Aorta (tissue), 5 donors: ENCODE results near the gene OTOF. TPM values are rescaled to one million over a fixed set of nuclear protein-coding genes. Genes with fewer than 3 reads are reported as not detected.

Experiments used
- ATAC-seq: fragments of 200-7000 bp; cut with Tn5 transposase; one replicate; pipeline ENCODE4 v1.9.1; 2022; ENCODE audit warnings: moderate library complexity; ENCODE audit not compliant: low FRiP score
- DNase-seq, 2 donors: peaks; one replicate each; pipeline ENCODE4 v3.0.0-alpha.2; 2020
- H3K27ac ChIP-seq, 2 donors: one replicate each; pipeline ENCODE4 v1.5.1; 2013; ENCODE audit warnings: low read length in 2 of 2, mild to moderate bottlenecking in 2 of 2, moderate library complexity in 2 of 2, control low read depth in 1 of 2, inconsistent platforms in 1 of 2, low read depth in 1 of 2
- H3K27me3 ChIP-seq, 2 donors: one replicate each; pipeline ENCODE4 v1.6.1; 2013; ENCODE audit warnings: control low read depth in 1 of 2, low read length in 1 of 2, mild to moderate bottlenecking in 1 of 2, moderate library complexity in 1 of 2; ENCODE audit not compliant: insufficient read depth in 2 of 2, control insufficient read depth in 1 of 2
- H3K36me3 ChIP-seq, 2 donors: one replicate each; pipeline ENCODE4 v1.6.1; 2013; ENCODE audit warnings: control low read depth in 1 of 2, low read length in 1 of 2, mild to moderate bottlenecking in 1 of 2; ENCODE audit not compliant: insufficient read depth in 2 of 2, control insufficient read depth in 1 of 2
- H3K4me1 ChIP-seq, 2 donors: one replicate each; pipeline ENCODE4 v1.6.1; 2013; ENCODE audit warnings: low read length in 2 of 2, control low read depth in 1 of 2, mild to moderate bottlenecking in 1 of 2, moderate library complexity in 1 of 2; ENCODE audit not compliant: insufficient read depth in 2 of 2, control insufficient read depth in 1 of 2
- H3K4me3 ChIP-seq, 2 donors: one replicate each; pipeline ENCODE4 v1.5.1; 2013; ENCODE audit warnings: low read length in 2 of 2, control low read depth in 1 of 2, mild to moderate bottlenecking in 1 of 2
- H3K9me3 ChIP-seq: one replicate; pipeline ENCODE4 v1.6.1; 2013; ENCODE audit warnings: mild to moderate bottlenecking, low read length; ENCODE audit not compliant: control insufficient read depth
- WGBS, 2 donors: extraction: QIAGEN DNeasy Blood & Tissue Kit; methylation state at CpG; one replicate each; pipeline ENCODE4 v1.1.7; 2013; 5-methylcytosine and 5-hydroxymethylcytosine counted together
- intact Hi-C, 2 donors: fragments of 100-400 bp; cut with DNase I; formaldehyde crosslinking; loops; one replicate each; pipeline versions ENCODE4 v1.14.2 to v1.15.0; 2022
- polyA plus RNA-seq, 2 donors: library from polyadenylated mRNA; stranded (reverse); fragments of 200-250 nt; gene quantifications; one replicate each; pipeline ENCODE4 v1.2.3, GENCODE V29; 2013
- total RNA-seq, 2 donors: library from RNA; stranded (reverse); fragmentation: NEBNext Ultra II Directional; extraction: Animal tissue kit (Norgen Biotek cat#: 25700); gene quantifications; one replicate each; pipeline ENCODE4 v1.2.1, GENCODE V29; 2021
- donor health status: healthy with polysubstance abuse.
- donor health status: Bipolar disorder and iron deficiency.
- donor health status: DM: no; HTN: no; CAD: no.
- donor health status: DM: no; HTN: no; CAD: no.
- donor health status: DM: yes; HTN: yes; CAD: no.

OTOF gene
- total and polyA plus RNA-seq, 4 donors: 0.06 to 0.24 TPM; not detected in 2

DNA sequence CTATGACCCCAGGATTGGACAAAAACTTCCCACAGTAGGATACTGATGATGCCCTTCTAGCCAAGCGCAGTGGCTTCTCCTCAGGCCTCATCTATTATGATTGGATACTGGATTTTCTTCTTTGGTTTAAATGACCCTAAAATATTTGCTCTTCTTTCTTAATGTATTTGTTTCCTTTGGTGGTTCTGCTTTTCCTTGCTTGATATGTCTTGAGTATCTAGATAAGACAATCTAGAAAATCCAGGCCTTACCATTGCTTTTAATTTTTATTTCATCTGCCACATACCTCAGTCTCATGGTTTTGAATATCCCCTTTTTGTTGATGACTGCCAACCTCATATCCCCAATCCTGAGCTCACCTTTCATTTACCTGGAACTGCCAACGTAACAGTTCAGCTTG is 35.6 kb downstream of the OTOF start:
- DNase-seq (no peak), ATAC-seq (no peak)
- intact Hi-C loops: no loop called here
- no peaks in the 10 kb centered on the region for H3K27me3 ChIP-seq
- no peaks in the 10 kb centered on the region for H3K36me3 ChIP-seq
- no peaks in the 10 kb centered on the region for H3K4me1 ChIP-seq
- no peak overlapping the region for H3K4me3 ChIP-seq
- H3K9me3 ChIP-seq: no peaks in the 10 kb centered on the region
- no peak overlapping the region for H3K27ac ChIP-seq
- 96 to 97% methylated on average over 2 of the region's 2 CpGs for WGBS, 2 donors

DNA sequence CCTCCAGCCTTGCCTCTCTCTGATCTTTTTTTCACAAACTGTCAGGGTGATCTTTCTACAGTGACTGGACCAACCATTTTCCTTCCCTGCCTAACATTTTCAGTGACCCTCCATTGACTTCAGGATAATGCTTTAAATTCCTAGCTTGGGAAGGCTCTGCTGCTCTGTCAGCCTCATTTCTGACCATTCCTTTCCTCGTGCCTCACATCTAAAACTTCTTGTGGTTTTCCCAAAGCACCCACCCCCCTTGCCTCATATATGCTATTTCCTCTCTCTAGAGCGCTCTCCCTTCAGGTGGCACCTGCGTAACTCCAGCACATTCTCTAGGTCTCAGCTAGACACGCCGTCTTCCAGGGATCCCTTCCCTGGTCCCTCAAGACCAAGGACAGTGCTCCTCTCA is 39.0 kb downstream of the OTOF start:
- ATAC-seq (no peak), DNase-seq (no peak)
- 78 to 82% methylated on average over 5 of the region's 5 CpGs for WGBS, 2 donors
- H3K27me3 ChIP-seq: no peaks in the 10 kb centered on the region
- H3K4me3 ChIP-seq: no peak overlapping the region
- H3K27ac ChIP-seq: no peak overlapping the region
- no peaks in the 10 kb centered on the region for H3K4me1 ChIP-seq
- no peaks in the 10 kb centered on the region for H3K9me3 ChIP-seq
- intact Hi-C loops: no loop called here
- H3K36me3 ChIP-seq: no peaks in the 10 kb centered on the region

GRCh38 chr2:26438526-26438925 is 39.4 kb downstream of the OTOF start:
- intact Hi-C loops: no loop called here
- no peaks in the 10 kb centered on the region for H3K36me3 ChIP-seq
- H3K27ac ChIP-seq: no peak overlapping the region
- H3K27me3 ChIP-seq: no peaks in the 10 kb centered on the region
- H3K4me1 ChIP-seq: no peaks in the 10 kb centered on the region
- WGBS, 2 donors: 64 to 68% methylated on average over 8 of the region's 8 CpGs
- H3K9me3 ChIP-seq: no peaks in the 10 kb centered on the region
- no peak overlapping the region for H3K4me3 ChIP-seq
- no peak for DNase-seq
- no peak for ATAC-seq

DNA sequence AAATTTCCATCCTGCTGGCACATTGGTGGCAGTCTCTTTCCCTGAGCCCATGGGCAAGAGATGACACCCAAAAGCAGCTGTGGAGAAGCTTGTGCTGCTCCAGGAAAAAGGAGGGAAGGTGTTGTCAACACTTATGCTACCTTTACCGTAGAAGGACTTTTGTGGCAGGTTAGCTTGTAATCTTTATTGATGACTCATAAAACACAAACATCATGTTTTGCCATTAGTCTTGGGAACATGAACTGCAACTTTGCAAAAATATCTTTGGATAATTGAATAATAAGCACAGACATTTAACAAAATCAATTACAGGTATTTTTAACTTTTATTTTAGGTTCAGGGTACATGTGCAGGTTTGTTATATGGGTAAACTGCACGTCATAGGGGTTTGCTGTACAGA is 42.8 kb downstream of the OTOF start:
- no peak overlapping the region for H3K27ac ChIP-seq
- H3K9me3 ChIP-seq: no peaks in the 10 kb centered on the region
- no peak for ATAC-seq
- no peaks in the 10 kb centered on the region for H3K27me3 ChIP-seq
- 92 to 93% methylated on average over 2 of the region's 2 CpGs for WGBS, 2 donors
- H3K4me1 ChIP-seq: no peaks in the 10 kb centered on the region
- no peak overlapping the region for H3K4me3 ChIP-seq
- H3K36me3 ChIP-seq: no peaks in the 10 kb centered on the region
- no peak for DNase-seq
- intact Hi-C loops: no loop called here

GRCh38 chr2:26432859-26433258 is 45.1 kb downstream of the OTOF start:
- Histone ChIP-seq H3K36me3 (no peaks in the 10 kb centered on the region), H3K4me1 (no peaks in the 10 kb centered on the region), H3K27me3 (no peaks in the 10 kb centered on the region), H3K27ac (no peak overlapping the region), H3K4me3 (no peak overlapping the region), H3K9me3 (no peaks in the 10 kb centered on the region)
- DNase-seq (no peak), ATAC-seq (no peak)
- WGBS, 2 donors: 33 to 40% methylated on average over 2 of the region's 2 CpGs
- intact Hi-C loops: no loop called here

- no peaks in the 10 kb centered on the region for H3K9me3 ChIP-seq
- no peak overlapping the region for H3K4me3 ChIP-seq
- DNase-seq: no peak
- H3K36me3 ChIP-seq: no peaks in the 10 kb centered on the region
- no peak overlapping the region for H3K27ac ChIP-seq
- intact Hi-C loops: no loop called here
- H3K27me3 ChIP-seq: no peaks in the 10 kb centered on the region
- ATAC-seq: no peak
- H3K4me1 ChIP-seq: no peaks in the 10 kb centered on the region
These were observed 45.6 kb downstream of the OTOF start for GRCh38 chr2:26432363-26432762.

GRCh38 chr2:26430826-26431225 is 47.1 kb downstream of the OTOF start:
- Histone ChIP-seq H3K27ac (no peak overlapping the region), H3K36me3 (no peaks in the 10 kb centered on the region), H3K4me1 (no peaks in the 10 kb centered on the region), H3K9me3 (no peaks in the 10 kb centered on the region), H3K27me3 (no peaks in the 10 kb centered on the region), H3K4me3 (no peak overlapping the region)
- intact Hi-C loops: no loop called here
- 89 to 90% methylated on average over 7 of the region's 7 CpGs for WGBS, 2 donors
- DNase-seq: no peak
- no peak for ATAC-seq

DNA sequence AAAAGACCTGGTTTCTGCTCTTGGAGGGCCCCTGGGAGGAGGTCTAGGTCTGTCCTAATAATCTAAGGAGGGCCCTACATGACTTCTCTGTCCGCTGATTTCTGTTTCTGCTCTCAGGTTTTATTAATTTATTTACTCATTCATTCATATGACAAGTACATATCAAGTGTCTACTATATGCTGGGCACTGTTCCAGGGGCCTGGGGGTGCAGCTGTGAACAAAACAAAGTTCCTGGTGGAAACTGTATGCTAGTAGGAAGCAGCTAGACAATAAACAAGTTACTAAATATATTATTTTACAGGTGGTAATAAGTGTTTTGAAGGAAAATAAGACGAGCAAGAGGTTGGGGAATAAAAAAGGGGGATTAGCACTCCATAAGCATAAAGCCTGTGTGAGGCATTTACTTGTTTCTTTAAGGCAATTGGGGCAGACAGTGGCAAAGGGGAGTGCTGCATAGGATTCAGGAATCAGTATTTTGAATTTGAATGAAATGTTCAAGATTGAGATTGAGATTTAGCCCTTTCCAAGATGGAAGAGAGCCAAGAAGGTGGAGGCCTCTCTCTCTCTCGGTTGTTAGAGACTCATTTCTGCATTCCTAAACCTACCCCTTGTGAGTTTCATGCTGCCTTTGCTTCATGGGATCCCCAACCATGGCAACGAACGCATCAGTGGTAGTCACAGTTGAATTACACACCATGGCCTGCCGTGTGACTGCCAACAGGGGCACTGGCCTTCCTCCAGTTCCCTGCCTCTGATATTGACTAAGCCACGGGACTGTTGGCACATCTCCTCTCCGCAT is 47.9 kb downstream of the OTOF start:
- DNase-seq: no peak
- Histone ChIP-seq H3K9me3 (no peaks in the 10 kb centered on the region), H3K36me3 (no peaks in the 10 kb centered on the region), H3K27ac (no peak overlapping the region), H3K27me3 (no peaks in the 10 kb centered on the region), H3K4me1 (no peaks in the 10 kb centered on the region), H3K4me3 (no peak overlapping the region)
- 62 to 66% methylated on average over 8 of the region's 8 CpGs for WGBS, 2 donors
- intact Hi-C loops: no loop called here
- ATAC-seq: no peak

GRCh38 chr2:26428846-26429245 is 49.1 kb downstream of the OTOF start:
- Histone ChIP-seq H3K9me3 (no peaks in the 10 kb centered on the region), H3K27me3 (no peaks in the 10 kb centered on the region), H3K36me3 (no peaks in the 10 kb centered on the region), H3K4me1 (no peaks in the 10 kb centered on the region), H3K27ac (no peak overlapping the region), H3K4me3 (no peak overlapping the region)
- DNase-seq (no peak), ATAC-seq (no peak)
- WGBS, 2 donors: 83 to 89% methylated on average over 2 of the region's 2 CpGs
- intact Hi-C loops: no loop called here
